B cell (primary cell): ENCODE results near the gene RSRC2. TPM values are rescaled to one million over a fixed set of nuclear protein-coding genes. Genes with fewer than 3 reads are reported as not detected.
"Not testable (repeated sequence)": the region's sequence is repeated elsewhere in the genome, so short reads cannot be mapped to it uniquely, and the experiment has no call there.

Experiments used
- ATAC-seq: fragments of 200-7000 bp; cut with Tn5 transposase; one replicate; pipeline ENCODE4 v1.10.0; 2021; ENCODE audit warnings: low read depth, mild to moderate bottlenecking, moderate number of reproducible peaks, moderate library complexity
- CTCF ChIA-PET: fragments of 350-600 bp; sonication (Branson Sonifier 250); formaldehyde crosslinking; loops from one replicate; lab custom pipeline; 2021; ENCODE audit warnings: antibody characterized with exemption, inconsistent platforms; lab: Charles Lee
- POLR2A ChIA-PET: fragments of 350-600 bp; sonication (Branson Sonifier 250); formaldehyde crosslinking; loops from one replicate; lab custom pipeline; 2021; ENCODE audit warnings: antibody characterized with exemption; lab: Charles Lee
- DNase-seq: peaks from one replicate; pipeline ENCODE4 v3.0.0; 2013
- H2AFZ ChIP-seq: 2 replicates; pipeline ENCODE4 v1.6.1; 2012; ENCODE audit warnings: mild to moderate bottlenecking, low read depth, low read length; ENCODE audit not compliant: insufficient read depth, poor library complexity, severe bottlenecking
- H3K27ac ChIP-seq, 2 donors: 1 replicate in 1 of 2; 2 replicates in 1 of 2; pipeline ENCODE4 v1.5.1; 2012 to 2013; ENCODE audit warnings: low read length in 2 of 2, mild to moderate bottlenecking in 2 of 2, moderate library complexity in 1 of 2
- H3K27me3 ChIP-seq, 4 experiments: fragments of 200-600 bp in 1 of 4; sonication (generic) in 1 of 4; replicated peaks in 1 of 4; 1 replicate in 2 of 4; 2 replicates in 2 of 4; pipeline versions ENCODE4 v1.6.1 to v1.7.0; 2013 to 2016; ENCODE audit warnings: low read length in 3 of 4, mild to moderate bottlenecking in 2 of 4, mixed read lengths in 1 of 4, moderate library complexity in 1 of 4; ENCODE audit not compliant: insufficient read depth in 4 of 4, control insufficient read depth in 3 of 4; ENCODE audit errors: control extremely low read depth in 1 of 4
- H3K36me3 ChIP-seq, 2 experiments: replicated peaks in 1 of 2; 1 replicate in 1 of 2; 2 replicates in 1 of 2; pipeline versions ENCODE4 v1.6.1 to v1.7.1; 2013; ENCODE audit warnings: low read length in 1 of 2; ENCODE audit not compliant: insufficient read depth in 2 of 2, control insufficient read depth in 1 of 2; ENCODE audit errors: control extremely low read depth in 1 of 2, extremely low read depth in 1 of 2
- H3K4me1 ChIP-seq, 2 donors: fragments of 200-600 bp in 1 of 2; sonication (generic) in 1 of 2; 1 replicate in 1 of 2; 2 replicates in 1 of 2; pipeline versions ENCODE4 v1.5.1 to v1.6.1; 2013 to 2017; ENCODE audit warnings: low read length in 2 of 2; ENCODE audit not compliant: control insufficient read depth in 2 of 2, insufficient read depth in 2 of 2
- H3K4me2 ChIP-seq: replicated peaks from 2 replicates; pipeline ENCODE3; 2012; ENCODE audit warnings: mild to moderate bottlenecking, low read depth, low read length; ENCODE audit not compliant: poor library complexity, severe bottlenecking
- H3K4me3 ChIP-seq, 5 experiments: fragments of 200-600 bp in 1 of 5; sonication (generic) in 1 of 5; 1 replicate in 3 of 5; 2 replicates in 2 of 5; pipeline versions ENCODE4 v1.5.1 to v1.7.0; 2011 to 2016; ENCODE audit warnings: low read length in 4 of 5, mild to moderate bottlenecking in 4 of 5, low read depth in 2 of 5, control low read depth in 1 of 5, moderate library complexity in 1 of 5; ENCODE audit not compliant: insufficient read depth in 1 of 5; ENCODE audit errors: control extremely low read depth in 1 of 5, extremely low read depth in 1 of 5
- H3K79me2 ChIP-seq: fragments of 200-600 bp; sonication (generic); one replicate; pipeline ENCODE4 v1.6.0; 2016; ENCODE audit warnings: low read length; ENCODE audit not compliant: control insufficient read depth, insufficient read depth
- H3K9ac ChIP-seq: fragments of 200-600 bp; sonication (generic); 2 replicates; pipeline ENCODE4 v1.6.1; 2017; ENCODE audit warnings: mild to moderate bottlenecking, low read length, moderate library complexity
- H3K9me3 ChIP-seq, 3 donors: one replicate each; pipeline versions ENCODE4 v1.6.1 to v1.7.1; 2013; ENCODE audit warnings: low read length in 2 of 3; ENCODE audit not compliant: control insufficient read depth in 2 of 3, insufficient read depth in 1 of 3; ENCODE audit errors: control extremely low read depth in 1 of 3
- H4K20me1 ChIP-seq: 2 replicates; pipeline ENCODE4 v1.6.0; 2012; ENCODE audit warnings: mild to moderate bottlenecking, low read length; ENCODE audit not compliant: insufficient read depth, control insufficient read depth, poor library complexity, severe bottlenecking
- H3K27ac Mint-ChIP-seq: one replicate; pipeline ENCODE4 v1.8.0; 2021; ENCODE audit warnings: mixed read lengths
- H3K27me3 Mint-ChIP-seq: one replicate; pipeline ENCODE4 v1.8.0; 2021; ENCODE audit warnings: mixed read lengths
- H3K4me1 Mint-ChIP-seq: one replicate; pipeline ENCODE4 v1.8.0; 2021; ENCODE audit warnings: mixed read lengths
- H3K4me3 Mint-ChIP-seq: one replicate; pipeline ENCODE4 v1.8.0; 2021; ENCODE audit warnings: mixed read lengths
- H3K9me3 Mint-ChIP-seq: one replicate; pipeline ENCODE4 v1.8.0; 2022; ENCODE audit warnings: mixed read lengths; ENCODE audit not compliant: insufficient read depth
- EZH2 ChIP-seq: IDR thresholded peaks from 2 replicates; pipeline ENCODE4 v1.6.1; 2012; ENCODE audit warnings: borderline replicate concordance, low read depth, mild to moderate bottlenecking, moderate library complexity, low read length; ENCODE audit not compliant: insufficient read depth, poor library complexity, severe bottlenecking
- WGBS: methylation state at CpG from one replicate; pipeline ENCODE4 v1.1.5; 2013; ENCODE audit warnings: missing lambda C conversion rate; ENCODE audit not compliant: insufficient coverage; 5-methylcytosine and 5-hydroxymethylcytosine counted together
- intact Hi-C: fragments of 100-400 bp; cut with micrococcal nuclease; formaldehyde crosslinking; loops from one replicate; pipeline ENCODE4 v1.10.0; 2022
- polyA plus RNA-seq: library from polyadenylated mRNA; depleted of rRNA; stranded (reverse); fragments of >200 nt; gene quantifications from 2 replicates; pipeline ENCODE4 v1.2.3, GENCODE V29; 2012
- total RNA-seq, 2 donors: library from RNA; stranded (reverse); fragments of 120-200 nt in 1 of 2; gene quantifications; 1 replicate in 1 of 2; 2 replicates in 1 of 2; pipeline versions ENCODE4 v1.2.3 to v1.2.4, GENCODE V29; 2013 to 2022
- TF ChIP-seq, protein P1 (sequence below): fragments of 200-600 bp; IDR thresholded peaks from one replicate; pipeline ENCODE4 v1.8.0; 2022; ENCODE audit warnings: antibody characterized with exemption, mild to moderate bottlenecking

RSRC2 gene
- total and polyA plus RNA-seq, 2 donors (not counting 1 experiment from before 2014, with no cell fraction given) = 56.2 to 151 TPM

DNA sequence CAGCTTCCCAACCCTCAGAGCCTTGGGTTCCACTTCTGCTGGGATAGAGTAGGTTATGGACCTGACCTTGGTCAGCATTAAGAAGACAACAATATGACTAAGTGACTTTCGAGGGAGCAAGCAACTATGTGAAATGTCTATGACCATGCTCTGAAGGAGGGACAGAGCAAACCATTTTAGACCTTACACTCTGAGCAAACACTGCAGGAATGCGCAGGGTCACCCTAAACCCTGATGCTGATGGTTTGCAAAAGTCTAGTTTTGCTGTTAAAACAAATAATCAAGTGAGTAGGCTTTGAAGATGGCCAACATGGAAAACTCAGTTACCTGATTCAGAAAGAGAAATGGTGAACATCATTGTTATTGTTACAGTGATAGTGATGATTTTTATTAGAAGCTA, 34.7 kb downstream of the RSRC2 start:
- Mint-ChIP-seq H3K9me3 (no peaks in the 10 kb centered on the region), H3K4me1 (peaks cover 13% of the 10 kb centered on the region), H3K4me3 (no peak overlapping the region), H3K27ac (no peak overlapping the region), H3K27me3 (no peaks in the 10 kb centered on the region)
- H3K79me2 ChIP-seq = peaks cover 53% of the 10 kb centered on the region
- ChIA-PET POLR2A (interaction anchor here (0.7 to 1.5 kb wide), 4 partner anchors 9 to 88 kb away, joined by 5 to 9 read pairs (median 8); partner anchors contain the start of gene ZCCHC8), CTCF (interaction anchor here (0.7 to 1.0 kb wide), 2 partner anchors 93 to 1024 kb away, joined by 3 to 5 read pairs; no protein-coding TSS in a partner anchor)
- peaks cover 0 to 6% of the 10 kb centered on the region in 2 donors for H3K4me1 ChIP-seq
- intact Hi-C loops = no loop called here
- no peaks in the 10 kb centered on the region for H3K27me3 ChIP-seq
- no peak overlapping the region for H3K9ac ChIP-seq
- no peak overlapping the region for H2AFZ ChIP-seq
- no peak overlapping the region for H3K4me3 ChIP-seq
- peaks cover 19 to 56% of the 10 kb centered on the region in 2 experiments for H3K36me3 ChIP-seq
- no peak overlapping the region for H3K4me2 ChIP-seq
- H3K27ac ChIP-seq = no peak overlapping the region
- DNase-seq = no peak
- H4K20me1 ChIP-seq = peaks cover 6% of the 10 kb centered on the region
- TF ChIP-seq, protein P1, sequence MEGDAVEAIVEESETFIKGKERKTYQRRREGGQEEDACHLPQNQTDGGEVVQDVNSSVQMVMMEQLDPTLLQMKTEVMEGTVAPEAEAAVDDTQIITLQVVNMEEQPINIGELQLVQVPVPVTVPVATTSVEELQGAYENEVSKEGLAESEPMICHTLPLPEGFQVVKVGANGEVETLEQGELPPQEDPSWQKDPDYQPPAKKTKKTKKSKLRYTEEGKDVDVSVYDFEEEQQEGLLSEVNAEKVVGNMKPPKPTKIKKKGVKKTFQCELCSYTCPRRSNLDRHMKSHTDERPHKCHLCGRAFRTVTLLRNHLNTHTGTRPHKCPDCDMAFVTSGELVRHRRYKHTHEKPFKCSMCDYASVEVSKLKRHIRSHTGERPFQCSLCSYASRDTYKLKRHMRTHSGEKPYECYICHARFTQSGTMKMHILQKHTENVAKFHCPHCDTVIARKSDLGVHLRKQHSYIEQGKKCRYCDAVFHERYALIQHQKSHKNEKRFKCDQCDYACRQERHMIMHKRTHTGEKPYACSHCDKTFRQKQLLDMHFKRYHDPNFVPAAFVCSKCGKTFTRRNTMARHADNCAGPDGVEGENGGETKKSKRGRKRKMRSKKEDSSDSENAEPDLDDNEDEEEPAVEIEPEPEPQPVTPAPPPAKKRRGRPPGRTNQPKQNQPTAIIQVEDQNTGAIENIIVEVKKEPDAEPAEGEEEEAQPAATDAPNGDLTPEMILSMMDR = no peak
- TF ChIP-seq EZH2 = no peak
- 100% methylated on average over 1 of the region's 2 CpGs for WGBS
- no peaks in the 10 kb centered on the region for H3K9me3 ChIP-seq
- ATAC-seq = no peak

DNA sequence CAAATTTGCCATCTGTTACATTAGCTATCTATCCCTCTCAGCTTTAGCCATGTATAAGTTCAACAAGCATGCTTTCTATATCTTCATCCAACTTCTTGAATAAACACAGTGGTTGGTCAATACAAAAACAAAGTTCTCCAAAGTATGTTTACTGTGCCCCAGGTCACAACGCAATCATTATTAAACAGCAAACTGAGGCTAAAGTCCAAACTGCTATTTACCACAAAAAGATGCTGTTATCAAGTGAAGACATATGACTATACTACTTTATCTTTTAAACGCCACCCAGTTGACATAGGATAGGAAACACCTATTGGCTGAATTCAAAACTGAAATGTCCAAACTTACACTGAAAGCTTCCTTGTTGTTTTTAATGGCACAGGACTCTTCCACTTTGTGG, 37.7 kb downstream of the RSRC2 start:
- H3K4me2 ChIP-seq = no peak overlapping the region
- TF ChIP-seq EZH2 = no peak
- TF ChIP-seq, protein P1 = no peak
- no peak for ATAC-seq
- H3K9me3 Mint-ChIP-seq = no peaks in the 10 kb centered on the region
- intact Hi-C loops = no loop called here
- no peak overlapping the region for H3K4me3 ChIP-seq
- H3K4me1 ChIP-seq = peaks cover 0 to 2% of the 10 kb centered on the region in 2 donors
- no peak for DNase-seq
- H3K9ac ChIP-seq = no peak overlapping the region
- H3K27me3 Mint-ChIP-seq = no peaks in the 10 kb centered on the region
- H3K27ac Mint-ChIP-seq = no peak overlapping the region
- POLR2A ChIA-PET = interaction anchor here (0.7 kb wide), 1 partner anchor 480 kb away, joined by 3 read pairs; no protein-coding TSS in a partner anchor
- no peak overlapping the region for H2AFZ ChIP-seq
- peaks cover 40% of the 10 kb centered on the region for H3K79me2 ChIP-seq
- H3K27ac ChIP-seq = no peak overlapping the region
- peaks cover 6% of the 10 kb centered on the region for H4K20me1 ChIP-seq
- 86% methylated on average over 1 of the region's 2 CpGs for WGBS
- peaks cover 8% of the 10 kb centered on the region for H3K4me1 Mint-ChIP-seq
- CTCF ChIA-PET = no interaction called here
- no peaks in the 10 kb centered on the region for H3K27me3 ChIP-seq
- peaks cover 20 to 63% of the 10 kb centered on the region in 2 experiments for H3K36me3 ChIP-seq
- H3K4me3 Mint-ChIP-seq = no peak overlapping the region
- H3K9me3 ChIP-seq = no peaks in the 10 kb centered on the region

DNA sequence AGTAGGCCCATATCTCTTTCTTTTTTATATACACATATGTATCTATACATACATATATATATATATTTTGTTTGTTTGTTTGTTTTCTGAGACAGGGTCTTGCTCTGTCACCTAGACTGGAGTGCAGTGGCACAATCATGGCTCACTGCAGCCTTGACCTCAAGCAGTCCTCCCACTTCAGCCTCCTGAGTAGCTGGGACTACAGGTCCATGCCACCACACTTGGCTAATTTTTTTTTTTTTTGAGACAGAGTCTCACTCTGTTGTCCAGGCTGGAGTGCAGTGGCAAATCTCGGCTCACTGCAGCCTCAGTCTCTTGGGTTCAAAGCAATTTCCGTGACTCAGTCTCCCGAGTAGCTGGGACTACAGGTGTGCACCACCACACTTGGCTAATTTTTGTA, 38.9 kb downstream of the RSRC2 start:
- intact Hi-C loops, H3K9me3 Mint-ChIP-seq, H3K27ac ChIP-seq, ATAC-seq, H3K9me3 ChIP-seq, H3K4me2 ChIP-seq, H3K4me3 ChIP-seq, H3K9ac ChIP-seq, H2AFZ ChIP-seq, POLR2A ChIA-PET, H3K27ac Mint-ChIP-seq, H3K4me1 Mint-ChIP-seq, H3K4me1 ChIP-seq, H3K27me3 Mint-ChIP-seq, H3K4me3 Mint-ChIP-seq, CTCF ChIA-PET, H3K27me3 ChIP-seq, H4K20me1 ChIP-seq, DNase-seq: not testable (repeated sequence)
- 96% methylated on average over 3 of the region's 3 CpGs for WGBS
- Histone ChIP-seq H3K79me2 (peaks cover 29% of the 10 kb centered on the region), H3K36me3 (peaks cover 21 to 74% of the 10 kb centered on the region in 2 experiments)
